Body of pancreas (tissue), 4 donors: ENCODE measurements around the gene PSMG3. TPM values are rescaled to one million over a fixed set of nuclear protein-coding genes. Genes with fewer than 3 reads are reported as not detected.

Source experiments
- ATAC-seq: fragments of 150-250 bp; one replicate; pipeline ENCODE4 v1.9.1; 2016
- DNase-seq, 4 donors: peaks; one replicate each; pipeline ENCODE4 v3.0.0-alpha.2; 2019
- H3K27ac ChIP-seq, 4 donors: fragments of 200-600 bp; sonication (generic); 1 replicate in 3 of 4; 2 replicates in 1 of 4; pipeline versions ENCODE4 v1.5.1 to v1.6.1; 2016 to 2019; ENCODE audit warnings: mild to moderate bottlenecking in 1 of 4, mixed read lengths in 1 of 4, moderate library complexity in 1 of 4
- H3K27me3 ChIP-seq, 2 donors: fragments of 200-600 bp; sonication (generic); one replicate each; pipeline ENCODE4 v1.6.0; 2016; ENCODE audit warnings: mild to moderate bottlenecking in 1 of 2
- H3K36me3 ChIP-seq, 2 donors: fragments of 200-600 bp; sonication (generic); replicated peaks in 1 of 2; 2 replicates each; pipeline ENCODE4 v1.5.1; 2016; ENCODE audit warnings: low read depth in 2 of 2; ENCODE audit not compliant: insufficient read depth in 1 of 2
- H3K4me1 ChIP-seq: fragments of 200-600 bp; sonication (generic); one replicate; pipeline ENCODE4 v1.6.0; 2016
- H3K4me3 ChIP-seq, 2 donors: fragments of 200-600 bp; sonication (generic); 1 replicate in 1 of 2; 2 replicates in 1 of 2; pipeline ENCODE4 v1.5.1; 2016 to 2019
- H3K9me3 ChIP-seq, 3 donors: fragments of 200-600 bp; sonication (generic); 1 replicate in 2 of 3; 2 replicates in 1 of 3; pipeline ENCODE4 v1.5.1; 2016
- POLR2A ChIP-seq, 3 donors: fragments of 450-650 bp; IDR thresholded peaks; one replicate each; pipeline ENCODE4 v1.6.1; 2016; ENCODE audit warnings: antibody characterized with exemption in 3 of 3, mild to moderate bottlenecking in 2 of 3
- WGBS, 2 donors: methylation state at CpG; one replicate each; pipeline ENCODE4 v1.1.5; 2017; 5-methylcytosine and 5-hydroxymethylcytosine counted together
- intact Hi-C: fragments of 100-400 bp; cut with DNase I; formaldehyde crosslinking; loops from one replicate; pipeline ENCODE4 v1.15.1; 2023
- total RNA-seq, 2 donors: library from RNA; depleted of rRNA; stranded (reverse); fragments of >200 nt; gene quantifications; one replicate each; pipeline ENCODE4 v1.1.0, GENCODE V29; 2016
- TF ChIP-seq, protein P1 (sequence below), 7 experiments: fragments of 450-650 bp in 4 of 7; fragments of 200-600 bp in 3 of 7; sonication (generic) in 3 of 7; IDR thresholded peaks; one replicate each; pipeline ENCODE4 v1.5.1; 2016 to 2019; ENCODE audit warnings: antibody characterized with exemption in 7 of 7

Gene PSMG3
- total RNA-seq, 2 donors from 2014 or later: 34.0 to 39.6 TPM

DNA sequence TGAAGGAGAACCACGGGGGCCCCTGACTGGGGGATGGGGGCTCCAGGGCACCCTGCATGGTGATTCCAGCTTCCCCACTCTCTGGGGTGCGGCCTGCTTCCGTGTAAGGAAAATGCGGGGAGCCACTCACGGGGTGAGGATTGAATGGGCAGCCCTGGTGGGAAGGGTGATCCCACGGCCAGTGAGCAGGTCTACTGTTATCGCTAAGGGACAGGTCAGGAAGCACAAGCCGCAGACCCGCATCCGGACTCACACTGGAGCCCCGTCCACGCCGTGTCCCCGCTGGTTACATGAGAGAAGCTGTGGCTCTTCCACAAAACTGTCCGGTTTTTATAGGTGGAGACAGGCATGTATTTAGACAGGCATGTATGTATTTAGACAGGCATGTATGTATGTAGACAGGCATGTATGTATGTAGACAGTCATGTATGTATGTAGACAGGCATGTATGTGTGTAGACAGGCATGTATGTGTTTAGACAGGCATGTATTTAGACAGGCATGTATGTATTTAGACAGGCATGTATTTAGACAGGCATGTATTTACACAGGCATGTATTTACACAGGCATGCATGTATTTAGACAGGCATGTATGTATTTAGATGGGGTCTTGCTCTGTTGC is 5.7 kb downstream of the PSMG3 start:
- H3K4me1 ChIP-seq: peaks cover 10% of the 10 kb centered on the region
- no peak overlapping the region for H3K4me3 ChIP-seq
- H3K27ac ChIP-seq: no peak overlapping the region
- H3K27me3 ChIP-seq: no peaks in the 10 kb centered on the region
- DNase-seq (no peak), ATAC-seq (no peak)
- TF ChIP-seq, protein P1, sequence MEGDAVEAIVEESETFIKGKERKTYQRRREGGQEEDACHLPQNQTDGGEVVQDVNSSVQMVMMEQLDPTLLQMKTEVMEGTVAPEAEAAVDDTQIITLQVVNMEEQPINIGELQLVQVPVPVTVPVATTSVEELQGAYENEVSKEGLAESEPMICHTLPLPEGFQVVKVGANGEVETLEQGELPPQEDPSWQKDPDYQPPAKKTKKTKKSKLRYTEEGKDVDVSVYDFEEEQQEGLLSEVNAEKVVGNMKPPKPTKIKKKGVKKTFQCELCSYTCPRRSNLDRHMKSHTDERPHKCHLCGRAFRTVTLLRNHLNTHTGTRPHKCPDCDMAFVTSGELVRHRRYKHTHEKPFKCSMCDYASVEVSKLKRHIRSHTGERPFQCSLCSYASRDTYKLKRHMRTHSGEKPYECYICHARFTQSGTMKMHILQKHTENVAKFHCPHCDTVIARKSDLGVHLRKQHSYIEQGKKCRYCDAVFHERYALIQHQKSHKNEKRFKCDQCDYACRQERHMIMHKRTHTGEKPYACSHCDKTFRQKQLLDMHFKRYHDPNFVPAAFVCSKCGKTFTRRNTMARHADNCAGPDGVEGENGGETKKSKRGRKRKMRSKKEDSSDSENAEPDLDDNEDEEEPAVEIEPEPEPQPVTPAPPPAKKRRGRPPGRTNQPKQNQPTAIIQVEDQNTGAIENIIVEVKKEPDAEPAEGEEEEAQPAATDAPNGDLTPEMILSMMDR (IDR thresholded peaks at IDR 0.05): no peak
- TF ChIP-seq POLR2A (IDR thresholded peaks at IDR 0.05): no peak
- 88 to 90% methylated on average over 14 to 15 of the region's 15 CpGs for WGBS, 2 donors
- H3K9me3 ChIP-seq: no peaks in the 10 kb centered on the region
- intact Hi-C loops: no loop called here
- H3K36me3 ChIP-seq: peaks cover 0 to 1% of the 10 kb centered on the region in 2 donors

GRCh38 chr7:1562597-1563051 is 7.2 kb downstream of the PSMG3 start:
- H3K27me3 ChIP-seq: no peaks in the 10 kb centered on the region
- intact Hi-C loops: no loop called here
- TF ChIP-seq, protein P1 (IDR thresholded peaks at IDR 0.05): no peak
- TF ChIP-seq POLR2A (IDR thresholded peaks at IDR 0.05): no peak
- no peak for ATAC-seq
- no peak overlapping the region for H3K27ac ChIP-seq
- WGBS, 2 donors: 74 to 100% methylated on average over 3 to 18 of the region's 18 CpGs
- H3K36me3 ChIP-seq: peaks cover 0 to under 1% of the 10 kb centered on the region in 2 donors
- no peaks in the 10 kb centered on the region for H3K9me3 ChIP-seq
- H3K4me3 ChIP-seq: no peak overlapping the region
- DNase-seq: no peak
- peaks cover 11% of the 10 kb centered on the region for H3K4me1 ChIP-seq

DNA sequence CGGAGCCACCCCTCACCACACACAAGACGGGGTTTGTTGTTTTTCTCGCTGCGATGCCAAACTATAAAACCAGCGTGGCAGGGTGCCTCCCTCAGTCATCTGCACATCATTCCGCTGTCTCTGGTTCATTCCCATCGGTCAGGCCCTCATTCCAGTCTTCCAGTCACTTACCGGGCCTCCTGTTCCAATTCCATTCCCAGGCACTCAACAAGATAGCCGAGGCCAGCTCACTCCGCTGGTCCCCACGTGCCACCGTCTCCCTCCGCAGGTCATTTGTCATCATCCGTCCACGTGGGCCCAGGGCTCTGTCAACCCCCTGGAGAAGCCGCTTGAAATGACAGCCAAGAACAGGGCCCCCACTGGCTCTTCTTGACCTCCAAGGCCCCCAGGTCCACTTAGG is 7.7 kb downstream of the PSMG3 start:
- Histone ChIP-seq H3K27me3 (no peaks in the 10 kb centered on the region), H3K4me3 (no peak overlapping the region), H3K36me3 (no peaks in the 10 kb centered on the region), H3K4me1 (peaks cover 11% of the 10 kb centered on the region), H3K9me3 (no peaks in the 10 kb centered on the region), H3K27ac (no peak overlapping the region)
- ATAC-seq: no peak
- DNase-seq: no peak
- 61 to 65% methylated on average over 16 of the region's 16 CpGs for WGBS, 2 donors
- TF ChIP-seq, protein P1 (IDR thresholded peaks at IDR 0.05): no peak
- TF ChIP-seq POLR2A (IDR thresholded peaks at IDR 0.05): no peak
- intact Hi-C loops: no loop called here

GRCh38 chr7:1561036-1561940 is 8.5 kb downstream of the PSMG3 start:
- TF ChIP-seq, protein P1 (IDR thresholded peaks at IDR 0.05): no peak
- no peak for TF ChIP-seq POLR2A (IDR thresholded peaks at IDR 0.05)
- intact Hi-C loops: no loop called here

More at GRCh38 chr7:1561036-1561940, 8.5 kb downstream of the PSMG3 start:
- Histone ChIP-seq H3K4me3 (no peak overlapping the region), H3K36me3 (no peaks in the 10 kb centered on the region), H3K9me3 (no peaks in the 10 kb centered on the region), H3K4me1 (peaks cover 20% of the 10 kb centered on the region), H3K27me3 (no peaks in the 10 kb centered on the region), H3K27ac (no peak overlapping the region)
- DNase-seq (no peak), ATAC-seq (no peak)
- 73 to 77% methylated on average over 17 to 34 of the region's 34 CpGs for WGBS, 2 donors
